Activated T-helper 17 cell treated with anti-CD3 and anti-CD28 coated beads, Interleukin-2, amount 50 U/mL, for 72 hours (primary cell): ENCODE measurements around the gene MAPK9. TPM values are rescaled to one million over a fixed set of nuclear protein-coding genes. Genes with fewer than 3 reads are reported as not detected.

Source experiments
- ATAC-seq: fragments of 150-1000 bp; cut with Tn5 transposase; replicated peaks from 2 replicates; pipeline ENCODE4 v1.10.0; 2021; ENCODE audit warnings: mild to moderate bottlenecking, moderate library complexity
- H3K27ac Mint-ChIP-seq: one replicate; pipeline ENCODE4 v1.8.0; 2022; ENCODE audit warnings: mixed read lengths
- H3K27me3 Mint-ChIP-seq: one replicate; pipeline ENCODE4 v1.8.0; 2022; ENCODE audit warnings: mixed read lengths
- H3K36me3 Mint-ChIP-seq: one replicate; pipeline ENCODE4 v1.8.0; 2022; ENCODE audit warnings: low read depth, mild to moderate bottlenecking, mixed read lengths
- H3K4me1 Mint-ChIP-seq: one replicate; pipeline ENCODE4 v1.8.0; 2022; ENCODE audit warnings: mixed read lengths
- H3K4me3 Mint-ChIP-seq: one replicate; pipeline ENCODE4 v1.8.0; 2022; ENCODE audit warnings: mild to moderate bottlenecking, mixed read lengths
- H3K9me3 Mint-ChIP-seq: one replicate; pipeline ENCODE4 v1.8.0; 2022; ENCODE audit warnings: mixed read lengths
- total RNA-seq, 2 donors: library from RNA; stranded (reverse); gene quantifications; one replicate each; pipeline ENCODE4 v1.2.3, GENCODE V29; 2022

MAPK9 gene
- total RNA-seq: 10 to 100 TPM; 24.6 to 41.3 TPM

GRCh38 chr5:180291943-180292831 is at the start of gene MAPK9:
MAPK9 (minus strand) TSS chr5:180292083; CDS start chr5:180280561, 11,522 bp downstream.
- Mint-ChIP-seq H3K4me3 (peak within 1 kb of the TSS; percentile 87), H3K27ac (peak within 1 kb of the TSS; percentile 88), H3K27me3 (no peaks in the 10 kb centered on the region), H3K36me3 (peaks cover 7% of the 10 kb centered on the region), H3K9me3 (no peaks in the 10 kb centered on the region), H3K4me1 (peaks cover 29% of the 10 kb centered on the region)
- peak; percentile 91 for ATAC-seq

- no peaks in the 10 kb centered on the region for H3K4me1 Mint-ChIP-seq
- no peak overlapping the region for H3K4me3 Mint-ChIP-seq
- H3K36me3 Mint-ChIP-seq: no peaks in the 10 kb centered on the region
- peaks cover 12% of the 10 kb centered on the region for H3K27me3 Mint-ChIP-seq
- H3K9me3 Mint-ChIP-seq: no peaks in the 10 kb centered on the region
- ATAC-seq: no peak
- H3K27ac Mint-ChIP-seq: no peak overlapping the region
Measured at GRCh38 chr5:180341595-180341994, 49.7 kb upstream of the MAPK9 start.

- no peaks in the 10 kb centered on the region for H3K36me3 Mint-ChIP-seq
Measured at GRCh38 chr5:180340856-180341255, 49.0 kb upstream of the MAPK9 start.

GRCh38 chr5:180339583-180340183 is 47.8 kb upstream of the MAPK9 start:
- H3K4me3 Mint-ChIP-seq: no peak overlapping the region
- no peak for ATAC-seq
- H3K4me1 Mint-ChIP-seq: no peaks in the 10 kb centered on the region
- no peaks in the 10 kb centered on the region for H3K36me3 Mint-ChIP-seq
- H3K27me3 Mint-ChIP-seq: peaks cover 12% of the 10 kb centered on the region
- H3K9me3 Mint-ChIP-seq: no peaks in the 10 kb centered on the region
- H3K27ac Mint-ChIP-seq: no peak overlapping the region

More at GRCh38 chr5:180340856-180341255, 49.0 kb upstream of the MAPK9 start:
- H3K27me3 Mint-ChIP-seq: peaks cover 12% of the 10 kb centered on the region
- no peaks in the 10 kb centered on the region for H3K4me1 Mint-ChIP-seq
- H3K9me3 Mint-ChIP-seq: no peaks in the 10 kb centered on the region
- ATAC-seq: no peak
- no peak overlapping the region for H3K27ac Mint-ChIP-seq
- H3K4me3 Mint-ChIP-seq: no peak overlapping the region

GRCh38 chr5:180338001-180338707 is 46.3 kb upstream of the MAPK9 start:
- no peaks in the 10 kb centered on the region for H3K4me1 Mint-ChIP-seq
- no peaks in the 10 kb centered on the region for H3K36me3 Mint-ChIP-seq
- no peaks in the 10 kb centered on the region for H3K9me3 Mint-ChIP-seq
- H3K27me3 Mint-ChIP-seq: peaks cover 12% of the 10 kb centered on the region
- H3K27ac Mint-ChIP-seq: no peak overlapping the region
- H3K4me3 Mint-ChIP-seq: no peak overlapping the region
- ATAC-seq: no peak

GRCh38 chr5:180336234-180337020 is 44.5 kb upstream of the MAPK9 start:
- Mint-ChIP-seq H3K36me3 (no peaks in the 10 kb centered on the region), H3K4me3 (no peak overlapping the region), H3K9me3 (no peaks in the 10 kb centered on the region), H3K27ac (no peak overlapping the region), H3K27me3 (peaks cover 12% of the 10 kb centered on the region), H3K4me1 (no peaks in the 10 kb centered on the region)
- ATAC-seq: no peak

- Mint-ChIP-seq H3K27me3 (peaks cover 12% of the 10 kb centered on the region), H3K27ac (no peak overlapping the region), H3K4me3 (no peak overlapping the region), H3K36me3 (no peaks in the 10 kb centered on the region), H3K4me1 (no peaks in the 10 kb centered on the region), H3K9me3 (no peaks in the 10 kb centered on the region)
- no peak for ATAC-seq
Measured at GRCh38 chr5:180335614-180336233, 43.8 kb upstream of the MAPK9 start.

GRCh38 chr5:180334751-180335613 is 43.1 kb upstream of the MAPK9 start:
- Mint-ChIP-seq H3K4me3 (no peak overlapping the region), H3K27me3 (peaks cover 12% of the 10 kb centered on the region), H3K4me1 (no peaks in the 10 kb centered on the region), H3K36me3 (no peaks in the 10 kb centered on the region), H3K27ac (no peak overlapping the region), H3K9me3 (no peaks in the 10 kb centered on the region)
- no peak for ATAC-seq

GRCh38 chr5:180334176-180334575 is 42.3 kb upstream of the MAPK9 start:
- Mint-ChIP-seq H3K4me1 (no peaks in the 10 kb centered on the region), H3K27ac (no peak overlapping the region), H3K9me3 (no peaks in the 10 kb centered on the region), H3K36me3 (no peaks in the 10 kb centered on the region), H3K4me3 (no peak overlapping the region), H3K27me3 (peaks cover 9% of the 10 kb centered on the region)
- ATAC-seq: no peak

- Mint-ChIP-seq H3K27ac (no peak overlapping the region), H3K27me3 (peaks cover 9% of the 10 kb centered on the region), H3K4me3 (no peak overlapping the region), H3K4me1 (no peaks in the 10 kb centered on the region), H3K9me3 (no peaks in the 10 kb centered on the region), H3K36me3 (no peaks in the 10 kb centered on the region)
- ATAC-seq: no peak
Measured at GRCh38 chr5:180333661-180334060, 41.8 kb upstream of the MAPK9 start.

- no peaks in the 10 kb centered on the region for H3K4me1 Mint-ChIP-seq
- no peak overlapping the region for H3K27ac Mint-ChIP-seq
- no peak for ATAC-seq
- peaks cover 9% of the 10 kb centered on the region for H3K27me3 Mint-ChIP-seq
- H3K36me3 Mint-ChIP-seq: no peaks in the 10 kb centered on the region
- H3K9me3 Mint-ChIP-seq: no peaks in the 10 kb centered on the region
- no peak overlapping the region for H3K4me3 Mint-ChIP-seq
Measured at GRCh38 chr5:180332861-180333260, 41.0 kb upstream of the MAPK9 start.

GRCh38 chr5:180332051-180332517 is 40.2 kb upstream of the MAPK9 start:
- ATAC-seq: no peak
- Mint-ChIP-seq H3K4me1 (no peaks in the 10 kb centered on the region), H3K4me3 (no peak overlapping the region), H3K27me3 (peaks cover 9% of the 10 kb centered on the region), H3K27ac (no peak overlapping the region), H3K36me3 (no peaks in the 10 kb centered on the region), H3K9me3 (no peaks in the 10 kb centered on the region)

GRCh38 chr5:180331647-180331950 is 39.7 kb upstream of the MAPK9 start:
- H3K27me3 Mint-ChIP-seq: peaks cover 9% of the 10 kb centered on the region
- no peak for ATAC-seq
- H3K4me1 Mint-ChIP-seq: no peaks in the 10 kb centered on the region
- no peaks in the 10 kb centered on the region for H3K36me3 Mint-ChIP-seq
- H3K4me3 Mint-ChIP-seq: no peak overlapping the region
- no peak overlapping the region for H3K27ac Mint-ChIP-seq
- no peaks in the 10 kb centered on the region for H3K9me3 Mint-ChIP-seq
